ENCODE measurements around the gene SNX24. TPM values are rescaled to one million over a fixed set of nuclear protein-coding genes. Genes with fewer than 3 reads are reported as not detected.

SNX24 gene
- total and polyA plus RNA-seq, 9 of the 15 experiments (the other 6 are each of a cell fraction or from before 2014, with no cell fraction given) = 5.3 to 10.1 (median 7.9) TPM

DNA sequence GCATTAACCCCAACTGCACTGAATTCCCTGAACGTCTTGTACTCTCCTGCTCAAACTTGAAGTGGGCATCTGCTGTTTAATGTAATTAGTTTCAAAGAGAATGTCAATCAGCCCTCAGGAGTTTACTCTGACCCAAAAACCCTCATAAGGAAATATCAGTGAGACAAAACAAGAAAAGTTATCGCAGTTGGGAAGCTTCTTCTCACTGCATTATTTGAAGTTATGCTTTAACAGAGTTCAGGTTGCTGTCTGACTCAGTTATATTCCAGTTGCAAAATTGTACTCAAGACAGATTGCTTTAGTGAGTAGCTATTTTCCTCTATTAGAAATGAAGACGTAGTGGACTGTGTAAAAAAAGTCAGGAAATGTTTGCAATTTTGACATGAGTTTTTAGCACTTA is 139.0 kb downstream of the SNX24 start (continued):
- TF ChIP-seq ZNF318 (IDR thresholded peaks at IDR 0.05; ENCODE audit: borderline replicate concordance in 1 of 2, low read depth in 1 of 2) = no peak
- no peak for TF ChIP-seq RBM34 (IDR thresholded peaks at IDR 0.05; ENCODE audit: borderline replicate concordance, insufficient read depth, low read length)
- no peak for TF ChIP-seq SAFB2 (IDR thresholded peaks at IDR 0.05; ENCODE audit: borderline replicate concordance, low read depth, low read length, severe bottlenecking)
- TF ChIP-seq MAFG (tag; conservative IDR thresholded peaks at IDR 0.05) = no peak
- no peak for TF ChIP-seq PCBP2 (IDR thresholded peaks at IDR 0.05; ENCODE audit: low read depth, low read length, poor library complexity, severe bottlenecking)
- TF ChIP-seq ETV5 (CRISPR knock-in tag; IDR thresholded peaks at IDR 0.05; ENCODE audit: low read depth) = no peak
- TF ChIP-seq, protein P1, sequence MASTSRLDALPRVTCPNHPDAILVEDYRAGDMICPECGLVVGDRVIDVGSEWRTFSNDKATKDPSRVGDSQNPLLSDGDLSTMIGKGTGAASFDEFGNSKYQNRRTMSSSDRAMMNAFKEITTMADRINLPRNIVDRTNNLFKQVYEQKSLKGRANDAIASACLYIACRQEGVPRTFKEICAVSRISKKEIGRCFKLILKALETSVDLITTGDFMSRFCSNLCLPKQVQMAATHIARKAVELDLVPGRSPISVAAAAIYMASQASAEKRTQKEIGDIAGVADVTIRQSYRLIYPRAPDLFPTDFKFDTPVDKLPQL (IDR thresholded peaks at IDR 0.05; ENCODE audit: extremely low read depth, insufficient read length) = no peak
- no peak for TF ChIP-seq SMC3 (conservative IDR thresholded peaks at IDR 0.05; ENCODE audit: insufficient read depth, low read depth, low read length)
